RWPE2 (cell line): Measurements from ENCODE around the gene CCDC191.

Source experiments
- ATAC-seq: fragments of 200-7000 bp; cut with Tn5 transposase; 3 replicates; pipeline ENCODE4 v1.9.1; 2021; ENCODE audit warnings: low read depth
- DNase-seq: peaks from one replicate; pipeline ENCODE4 v3.0.0-alpha.2; 2020; ENCODE audit warnings: low spot score
- H3K27ac ChIP-seq: fragments of 450-650 bp; 2 replicates; pipeline ENCODE4 v1.5.1; 2017; ENCODE audit warnings: mild to moderate bottlenecking; ENCODE audit not compliant: poor library complexity, severe bottlenecking
- H3K27me3 ChIP-seq: fragments of 250-450 bp; sonication (Bioruptor Pico); 2 replicates; pipeline ENCODE4 v1.5.1; 2021; ENCODE audit warnings: mild to moderate bottlenecking, moderate library complexity; ENCODE audit not compliant: insufficient read depth, poor library complexity, severe bottlenecking
- H3K36me3 ChIP-seq: fragments of 250-450 bp; sonication (Bioruptor Pico); 2 replicates; pipeline ENCODE4 v1.5.1; 2020; ENCODE audit warnings: low read depth, mild to moderate bottlenecking, moderate library complexity
- H3K4me1 ChIP-seq: fragments of 250-450 bp; sonication (Bioruptor Pico); 2 replicates; pipeline ENCODE4 v1.5.1; 2021; ENCODE audit warnings: mild to moderate bottlenecking, moderate library complexity; ENCODE audit not compliant: insufficient read depth, poor library complexity, severe bottlenecking
- H3K4me3 ChIP-seq: fragments of 250-450 bp; sonication (Bioruptor Pico); 2 replicates; pipeline ENCODE4 v1.5.1; 2021; ENCODE audit warnings: mild to moderate bottlenecking, moderate library complexity; ENCODE audit not compliant: severe bottlenecking
- H3K9me3 ChIP-seq: fragments of 250-450 bp; sonication (Bioruptor Pico); 2 replicates; pipeline ENCODE4 v1.5.1; 2021; ENCODE audit warnings: mild to moderate bottlenecking, moderate library complexity; ENCODE audit not compliant: severe bottlenecking
- CTCF ChIP-seq: fragments of 450-650 bp; IDR thresholded peaks from one replicate; pipeline ENCODE4 v1.5.1; 2017; ENCODE audit warnings: mild to moderate bottlenecking, moderate library complexity; ENCODE audit not compliant: poor library complexity, severe bottlenecking

The CCDC191 gene

GRCh38 chr3:114060906-114061655 is 4.8 kb upstream of the CCDC191 start:
- peaks cover 40% of the 10 kb centered on the region for H3K36me3 ChIP-seq
- DNase-seq (no peak), ATAC-seq (no peak)
- no peak for TF ChIP-seq CTCF
- peaks cover 7% of the 10 kb centered on the region for H3K4me1 ChIP-seq
- H3K9me3 ChIP-seq: no peaks in the 10 kb centered on the region
- H3K27ac ChIP-seq: no peak overlapping the region
- no peak overlapping the region for H3K4me3 ChIP-seq
- no peaks in the 10 kb centered on the region for H3K27me3 ChIP-seq

- DNase-seq: no peak
Observed at GRCh38 chr3:114058646-114059045, 2.3 kb upstream of the CCDC191 start.

GRCh38 chr3:114057011-114057347 is 653 bp upstream of the CCDC191 start:
- TF ChIP-seq CTCF: no peak
- peak overlapping the region; percentile 61 for H3K27ac ChIP-seq
- peak overlapping the region; percentile 54 for H3K4me3 ChIP-seq
- H3K27me3 ChIP-seq: no peaks in the 10 kb centered on the region
- H3K9me3 ChIP-seq: no peaks in the 10 kb centered on the region
- peaks cover 12% of the 10 kb centered on the region for H3K4me1 ChIP-seq
- DNase-seq: no peak
- peak; percentile 23 for ATAC-seq
- H3K36me3 ChIP-seq: peaks cover 17% of the 10 kb centered on the region

More at GRCh38 chr3:114058646-114059045, 2.3 kb upstream of the CCDC191 start:
- Histone ChIP-seq H3K4me1 (peaks cover 12% of the 10 kb centered on the region), H3K9me3 (no peaks in the 10 kb centered on the region), H3K27me3 (no peaks in the 10 kb centered on the region), H3K36me3 (peaks cover 18% of the 10 kb centered on the region), H3K27ac (no peak overlapping the region), H3K4me3 (no peak overlapping the region)
- no peak for ATAC-seq
- TF ChIP-seq CTCF: no peak

GRCh38 chr3:114052216-114052615 is 4.1 kb downstream of the CCDC191 start:
- no peak overlapping the region for H3K27ac ChIP-seq
- H3K27me3 ChIP-seq: no peaks in the 10 kb centered on the region
- peaks cover 5% of the 10 kb centered on the region for H3K4me1 ChIP-seq
- no peaks in the 10 kb centered on the region for H3K36me3 ChIP-seq
- ATAC-seq (no peak), DNase-seq (no peak)
- TF ChIP-seq CTCF: no peak
- H3K4me3 ChIP-seq: no peak overlapping the region
- no peaks in the 10 kb centered on the region for H3K9me3 ChIP-seq

GRCh38 chr3:114043205-114043604 is 13.1 kb downstream of the CCDC191 start:
- Histone ChIP-seq H3K4me3 (no peak overlapping the region), H3K27me3 (no peaks in the 10 kb centered on the region)
- no peak for ATAC-seq

More at GRCh38 chr3:114043205-114043604, 13.1 kb downstream of the CCDC191 start:
- H3K4me1 ChIP-seq: no peaks in the 10 kb centered on the region
- H3K27ac ChIP-seq: no peak overlapping the region
- peaks cover 1% of the 10 kb centered on the region; the same call in 1 of the 2 replicates for H3K36me3 ChIP-seq
- H3K9me3 ChIP-seq: no peaks in the 10 kb centered on the region
- DNase-seq: no peak
- no peak for TF ChIP-seq CTCF
